HG03025 (cell line): ENCODE measurements around the gene MATR3.

Source experiments
- ATAC-seq: cut with Tn5 transposase; IDR thresholded peaks from one replicate; pipeline ENCODE4 v1.9.1; 2021; ENCODE audit warnings: mild to moderate bottlenecking, moderate library complexity; ENCODE audit not compliant: unreplicated experiment, low FRiP score

The MATR3 gene

GRCh38 chr5:139272471-139273321 is 20.8 kb upstream of the MATR3 start:
- ATAC-seq = no peak

GRCh38 chr5:139273322-139273571 is 20.3 kb upstream of the MATR3 start:
- no peak for ATAC-seq

- ATAC-seq = peak; percentile 68
Observed at GRCh38 chr5:139273572-139274289, 19.8 kb upstream of the MATR3 start.

- no peak for ATAC-seq
Observed at GRCh38 chr5:139275536-139275935, 18.0 kb upstream of the MATR3 start.

- ATAC-seq = no peak
Observed at GRCh38 chr5:139275956-139276355, 17.6 kb upstream of the MATR3 start.

- ATAC-seq = no peak
Observed at GRCh38 chr5:139276426-139276825, 17.1 kb upstream of the MATR3 start.

GRCh38 chr5:139277171-139277570 is 16.4 kb upstream of the MATR3 start:
- ATAC-seq = no peak

GRCh38 chr5:139278540-139279274 is 14.8 kb upstream of the MATR3 start:
- no peak for ATAC-seq

- no peak for ATAC-seq
Observed at GRCh38 chr5:139282197-139282557, 11.4 kb upstream of the MATR3 start.

- ATAC-seq = no peak
Observed at GRCh38 chr5:139283252-139284166, 10.0 kb upstream of the MATR3 start.

GRCh38 chr5:139284295-139284694 is 9.2 kb upstream of the MATR3 start:
- ATAC-seq = no peak

- no peak for ATAC-seq
Observed at GRCh38 chr5:139285651-139286392, 7.7 kb upstream of the MATR3 start.

GRCh38 chr5:139287890-139288635 is 5.5 kb upstream of the MATR3 start:
- ATAC-seq = no peak

- no peak for ATAC-seq
Observed at GRCh38 chr5:139291051-139291450, 2.5 kb upstream of the MATR3 start.

- no peak for ATAC-seq
Observed at GRCh38 chr5:139293202-139293506, 386 bp upstream of the MATR3 start.

- ATAC-seq = peak; percentile 14
Observed at GRCh38 chr5:139294374-139295165, 1.0 kb downstream of the MATR3 start.

- no peak for ATAC-seq
Observed at GRCh38 chr5:139295346-139296057, 2.0 kb downstream of the MATR3 start.

- no peak for ATAC-seq
Observed at GRCh38 chr5:139296198-139296597, 2.7 kb downstream of the MATR3 start.
